ENCODE measurements around the gene BCAS3.

Gene BCAS3

DNA sequence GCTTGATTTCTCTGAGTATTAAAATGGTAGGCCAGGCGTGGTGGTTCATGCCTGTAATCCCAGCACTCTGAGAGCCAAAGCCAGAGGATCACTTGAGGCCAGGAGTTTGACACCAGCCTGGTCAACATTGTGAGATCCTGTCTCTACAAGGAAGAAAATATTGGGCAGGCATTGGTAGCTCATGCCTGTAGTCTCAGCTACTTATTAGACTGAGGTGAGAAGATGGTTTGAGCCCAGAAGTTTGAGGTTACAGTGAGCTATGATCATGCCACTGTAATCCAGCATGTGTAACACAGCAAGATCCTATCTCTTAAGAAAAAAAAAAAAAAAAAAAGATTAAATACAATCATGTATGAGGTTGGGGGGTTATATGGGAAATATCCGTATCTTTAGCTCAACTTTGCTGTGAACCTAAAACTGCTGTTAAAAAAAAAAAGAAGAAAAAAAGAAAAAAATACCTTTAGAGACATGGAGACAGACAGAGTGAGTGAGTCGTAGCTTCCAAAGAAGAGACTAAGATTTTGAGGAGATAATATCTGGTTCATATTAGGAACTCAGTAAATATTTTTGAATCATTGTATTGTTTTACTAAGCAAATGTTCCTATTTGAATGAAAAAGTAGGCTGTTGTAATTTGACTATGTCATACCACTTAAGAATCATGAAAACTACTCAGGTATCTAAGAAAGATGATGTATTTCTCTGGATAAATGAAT, 396.3 kb downstream of the BCAS3 start:
- no peak for DNase-seq

DNA sequence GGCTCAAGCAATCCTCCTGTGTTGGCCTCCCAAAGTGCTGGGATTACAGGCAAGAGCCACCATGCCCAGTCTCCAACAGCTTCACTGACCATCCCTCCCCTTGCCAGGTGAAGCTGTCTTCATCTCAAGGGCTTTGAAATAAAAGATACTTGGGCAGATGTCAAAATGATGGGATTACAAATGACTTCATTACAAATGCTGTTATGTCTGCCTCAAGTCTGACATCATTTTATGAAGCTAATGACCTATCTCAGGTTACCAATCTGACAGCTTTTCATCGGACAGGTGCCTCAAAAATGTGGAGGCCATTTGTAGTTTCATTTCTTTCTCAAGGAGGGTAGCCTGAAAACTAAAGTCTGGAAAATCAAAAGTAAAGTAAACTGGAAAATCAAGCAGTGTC, 398.3 kb downstream of the BCAS3 start:
- no peak for DNase-seq

DNA sequence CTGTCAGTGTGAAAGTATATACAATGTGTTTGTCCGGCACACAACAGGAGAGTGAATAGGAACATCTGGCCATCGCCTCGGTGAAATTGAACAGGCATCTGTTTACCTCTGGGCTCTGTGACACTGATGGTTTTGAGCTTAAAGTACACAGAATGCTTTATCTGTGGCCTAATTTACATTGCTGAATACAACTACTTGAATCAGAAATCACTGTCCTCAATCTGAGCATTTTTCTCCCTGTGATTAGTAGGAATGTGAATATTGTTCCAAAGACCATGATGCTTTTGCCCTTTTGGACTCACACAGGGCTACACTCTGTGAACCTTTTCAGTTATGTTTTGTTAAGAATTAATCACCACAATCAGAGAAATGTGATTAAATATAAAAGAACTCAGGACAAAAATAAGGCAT, 399.0 kb downstream of the BCAS3 start:
- no peak for DNase-seq

DNA sequence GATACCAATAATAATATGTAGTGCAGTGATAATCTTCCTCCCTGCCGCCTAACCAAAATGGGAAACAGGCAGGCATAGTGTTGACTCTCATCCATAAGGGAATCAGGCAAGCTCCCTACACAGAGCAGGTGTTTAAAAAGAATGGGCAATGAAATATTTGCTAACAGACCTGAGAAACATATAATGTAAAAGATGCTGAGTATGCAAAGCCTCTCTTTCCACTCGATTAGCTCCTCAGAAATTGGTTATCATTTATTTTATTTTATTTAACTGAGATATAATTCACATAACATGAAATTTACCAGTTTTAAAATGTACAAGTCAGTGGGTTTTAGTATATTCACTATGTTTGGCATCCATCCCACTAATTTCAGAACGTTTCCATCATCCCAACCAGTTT, 404.3 kb downstream of the BCAS3 start:
- no peak for DNase-seq

DNA sequence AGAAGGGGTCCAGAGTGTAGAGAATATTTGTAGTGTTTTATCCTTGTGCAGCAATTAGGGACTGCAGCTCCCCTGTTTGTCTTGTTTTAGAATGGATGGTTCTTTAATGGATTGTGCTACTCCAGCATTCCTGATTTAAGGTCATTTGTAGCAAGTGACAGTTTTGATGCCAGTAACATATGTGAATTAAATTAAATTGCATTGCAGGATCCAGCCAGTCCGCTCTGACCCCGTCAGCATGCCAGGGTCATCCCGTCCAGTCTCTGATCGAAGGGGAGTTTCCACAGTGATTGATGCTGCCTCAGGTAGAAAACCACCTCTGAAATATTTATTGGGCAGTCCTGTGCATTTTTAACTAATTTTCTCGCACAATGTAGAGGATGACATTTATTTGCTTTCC, 406.6 kb downstream of the BCAS3 start:
- DNase-seq, result no peak

DNA sequence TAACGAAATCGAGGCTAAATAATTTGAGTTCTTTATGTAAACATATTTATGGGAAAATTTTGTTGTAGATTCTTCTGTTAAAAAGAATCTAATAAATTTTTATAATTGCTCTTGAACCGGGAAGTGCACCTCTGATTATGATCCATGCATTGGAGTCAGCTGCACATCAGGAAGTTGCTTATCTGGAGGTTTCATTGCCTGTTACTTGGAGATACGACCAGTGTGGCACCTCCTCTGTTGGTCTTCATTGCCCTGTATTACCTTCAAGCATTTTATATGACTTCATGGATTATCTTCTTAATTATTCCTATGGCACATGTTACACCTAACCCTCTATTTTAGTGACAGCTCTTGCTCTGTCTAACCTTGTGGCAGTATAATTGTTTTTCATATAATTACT, 409.4 kb downstream of the BCAS3 start:
- DNase-seq, result no peak

DNA sequence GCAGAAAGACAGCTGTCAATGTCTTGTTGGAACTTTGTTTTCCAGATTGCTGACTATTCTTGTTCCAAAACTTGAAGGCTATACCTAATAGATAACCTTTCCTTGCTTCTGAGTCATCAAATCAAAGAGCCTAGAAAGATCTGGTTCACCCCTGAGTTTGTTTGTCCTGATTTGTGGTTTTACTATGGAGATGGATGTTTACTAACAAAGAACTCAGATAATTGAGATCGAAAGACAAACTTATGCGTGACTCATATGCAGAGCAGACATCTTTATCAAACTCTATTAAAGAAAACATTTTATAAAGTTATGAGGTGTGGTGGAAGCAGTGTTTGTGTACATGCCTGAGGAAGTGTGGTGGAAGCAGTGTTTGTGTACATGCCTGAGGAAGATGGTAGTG, 410.9 kb downstream of the BCAS3 start:
- DNase-seq, result no peak

DNA sequence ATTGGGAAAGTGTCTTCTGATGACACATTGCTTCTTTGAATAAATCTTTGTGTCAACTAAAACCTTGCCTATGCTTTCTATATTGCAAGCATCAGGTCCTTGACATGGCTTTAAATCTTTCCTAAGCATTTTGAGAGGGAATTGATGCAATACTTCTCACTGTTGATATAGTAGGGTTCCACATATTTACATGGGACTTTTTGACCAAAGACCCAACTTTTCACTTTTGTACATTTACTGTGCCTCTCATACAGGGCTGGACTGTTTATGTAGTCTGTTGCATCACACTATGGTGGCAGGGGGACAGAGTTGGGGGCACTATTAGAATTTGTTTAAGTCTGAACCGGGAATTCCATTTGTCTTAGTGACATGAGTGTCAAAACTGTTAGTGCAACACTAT, 413.4 kb downstream of the BCAS3 start:
- DNase-seq, result no peak

DNA sequence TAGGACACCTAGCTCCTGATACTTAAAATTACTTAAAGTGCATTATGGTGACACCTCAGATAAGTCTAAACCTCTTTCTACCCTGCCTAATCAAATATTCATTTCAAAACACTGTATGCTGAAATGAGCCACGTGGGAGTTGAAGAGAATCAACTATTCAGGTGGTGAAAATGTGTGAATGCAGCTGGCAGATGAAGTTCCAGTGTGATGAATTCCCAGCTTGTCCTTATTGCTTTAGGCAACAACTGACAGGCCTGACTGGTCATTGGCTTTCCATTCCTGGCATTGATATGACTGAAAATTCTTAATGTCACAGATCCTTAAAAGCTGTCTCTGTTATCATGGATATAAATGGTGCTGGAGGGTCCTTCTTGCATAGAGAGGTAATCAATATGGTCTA, 420.1 kb downstream of the BCAS3 start:
- DNase-seq, result no peak

DNA sequence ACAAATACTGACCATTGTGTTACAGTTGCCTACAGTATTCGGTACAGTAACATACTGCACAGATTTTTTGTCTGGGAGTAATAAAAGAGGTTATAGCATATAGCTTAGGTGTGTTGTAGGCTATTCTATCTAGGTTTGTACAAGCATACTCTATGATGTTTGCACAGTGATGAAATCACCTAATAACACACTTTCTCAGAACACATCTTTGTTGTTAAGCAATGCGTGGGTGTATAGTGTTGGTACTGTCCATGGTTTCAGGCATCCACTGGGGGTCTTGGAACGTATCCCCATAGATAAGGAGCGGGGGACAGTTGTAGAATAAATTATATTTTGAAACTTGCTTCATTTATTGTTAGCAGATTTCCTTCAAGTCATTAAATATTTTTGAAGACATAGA, 428.7 kb downstream of the BCAS3 start:
- no peak for DNase-seq

DNA sequence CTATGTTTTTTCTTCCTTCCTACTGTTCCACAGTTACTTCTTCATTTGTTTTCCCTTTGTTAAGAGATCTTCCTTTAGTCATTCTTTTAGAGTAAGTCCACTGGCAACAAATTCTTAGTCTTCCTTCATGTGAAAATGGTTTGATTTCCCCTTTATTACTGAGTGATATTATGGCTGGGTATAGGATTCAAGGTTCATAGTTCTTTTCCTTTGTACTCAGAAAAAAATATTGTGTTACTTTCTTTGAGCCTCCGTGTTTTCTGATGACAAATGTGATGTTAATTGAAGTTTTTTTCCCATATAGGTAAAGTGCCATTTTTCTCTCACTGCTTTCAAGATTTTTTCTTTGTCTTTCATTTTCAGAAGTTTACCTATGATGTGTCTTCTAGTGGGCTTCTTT, 438.9 kb downstream of the BCAS3 start:
- DNase-seq, result no peak

DNA sequence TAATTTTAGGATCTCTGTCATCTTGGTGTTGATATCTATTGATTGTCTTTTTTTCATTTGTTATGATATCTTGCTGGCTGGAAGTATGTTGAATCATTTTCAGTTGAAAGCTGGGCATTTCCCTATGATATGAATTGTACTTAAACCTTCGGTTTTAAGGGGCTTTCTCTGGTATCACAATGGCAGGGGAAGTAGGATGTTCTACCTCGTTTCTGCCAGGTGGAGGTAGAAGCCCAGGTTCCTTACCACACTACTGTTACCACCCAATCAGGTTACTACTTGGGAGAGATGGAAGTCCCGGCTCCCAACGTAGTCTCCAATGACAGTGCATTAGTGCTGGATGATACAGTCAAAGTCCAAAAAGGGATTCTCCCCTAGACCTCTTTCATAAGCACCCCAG, 440.3 kb downstream of the BCAS3 start:
- DNase-seq, result no peak

DNA sequence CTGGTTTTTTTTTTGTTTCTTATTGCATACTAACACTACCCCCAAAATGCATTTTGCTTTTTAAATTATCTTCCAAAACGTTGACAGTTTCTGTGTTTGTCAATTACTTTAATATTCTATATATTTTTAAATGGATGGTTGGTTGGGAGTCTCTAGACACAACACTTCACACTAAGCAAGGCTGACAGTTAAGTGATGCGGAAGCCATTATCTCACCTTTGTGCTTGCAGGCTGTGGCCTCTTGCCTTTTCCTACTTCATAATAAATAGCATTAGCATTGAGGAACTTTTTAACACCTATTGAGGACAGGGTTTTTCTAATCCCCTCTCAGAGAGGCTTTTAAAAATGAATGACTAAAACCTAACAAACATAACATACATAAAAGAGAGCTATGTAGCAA, 441.2 kb downstream of the BCAS3 start:
- DNase-seq, result no peak

DNA sequence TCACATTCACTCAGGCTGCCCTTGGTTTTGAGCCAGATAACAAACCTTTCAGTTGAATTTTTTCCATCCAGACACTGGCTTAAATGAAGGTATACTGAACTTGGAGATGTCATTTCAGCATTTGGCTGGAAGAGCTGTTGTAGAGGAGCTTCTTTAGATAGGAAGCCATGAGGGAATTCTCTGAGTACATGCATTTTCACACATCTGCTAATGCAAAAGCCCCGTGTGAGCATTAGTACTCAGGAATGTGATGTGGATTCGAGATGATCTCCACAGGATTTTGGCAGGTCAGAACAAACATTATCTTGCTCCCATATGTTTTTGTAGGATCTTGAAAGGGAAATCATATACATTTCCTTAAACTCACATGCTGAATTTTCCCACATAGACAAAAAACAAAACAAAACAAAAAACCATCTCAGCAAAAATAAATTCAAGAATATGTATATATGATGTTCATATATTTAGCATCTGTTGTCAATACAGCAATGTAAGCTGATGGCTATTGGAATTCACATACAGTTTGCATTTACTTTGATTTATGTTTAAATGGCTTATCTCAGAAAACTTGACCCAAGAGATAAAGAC, 444.8 kb downstream of the BCAS3 start:
- no peak for DNase-seq

DNA sequence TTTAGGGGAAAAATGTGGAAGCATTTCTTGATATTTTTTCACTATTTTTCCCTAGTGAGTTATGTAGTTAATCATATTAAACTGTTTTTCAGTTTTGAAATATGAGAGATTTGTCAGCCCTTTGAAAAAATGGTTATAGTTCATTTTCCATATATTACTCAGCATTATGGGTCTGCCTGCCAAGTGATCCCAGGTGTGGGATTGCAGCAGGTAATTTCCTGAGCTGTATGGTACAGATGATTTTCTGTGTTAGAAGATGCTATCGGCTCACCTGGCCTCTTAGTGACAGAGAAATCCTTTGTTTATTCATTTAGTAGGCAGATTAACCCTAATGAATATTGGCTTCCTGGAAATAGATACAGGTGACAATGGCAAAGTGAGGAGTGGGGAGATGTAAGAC, 446.9 kb downstream of the BCAS3 start:
- no peak for DNase-seq

DNA sequence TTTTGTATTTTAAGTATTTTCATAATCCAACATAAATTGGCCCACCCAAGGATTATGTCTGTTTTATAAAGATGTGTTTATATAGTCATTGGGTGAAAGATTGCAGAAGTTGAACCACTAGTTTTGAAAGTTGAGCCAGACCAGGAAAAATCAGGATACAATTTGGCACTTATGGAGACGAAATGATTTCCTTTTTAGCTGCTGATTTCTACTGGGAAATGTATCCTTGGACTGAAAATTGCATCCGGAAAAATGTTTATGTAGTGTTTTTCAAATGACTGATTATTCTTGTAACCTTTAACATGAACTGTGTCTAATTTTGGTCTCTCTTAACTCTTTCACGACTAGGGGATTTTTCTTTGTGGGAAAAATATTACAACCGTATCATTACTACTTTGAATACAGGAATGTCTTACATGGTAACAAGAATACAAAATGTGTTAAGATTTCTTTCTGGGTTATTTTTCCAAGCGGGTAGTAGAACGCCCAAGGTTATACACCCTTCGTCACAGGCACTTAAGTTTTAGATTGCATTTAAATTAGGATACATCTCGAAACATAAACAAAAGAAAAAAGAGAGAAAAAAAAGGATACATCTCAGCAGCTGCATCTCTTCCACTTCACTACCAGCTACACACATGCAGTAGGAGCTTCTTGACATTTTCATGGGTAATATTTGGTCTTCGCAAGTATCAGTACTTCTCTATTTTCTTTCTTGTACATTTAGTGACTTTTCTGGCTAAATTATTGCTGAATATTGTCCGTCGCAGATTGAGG, 449.0 kb downstream of the BCAS3 start:
- DNase-seq, result no peak

DNA sequence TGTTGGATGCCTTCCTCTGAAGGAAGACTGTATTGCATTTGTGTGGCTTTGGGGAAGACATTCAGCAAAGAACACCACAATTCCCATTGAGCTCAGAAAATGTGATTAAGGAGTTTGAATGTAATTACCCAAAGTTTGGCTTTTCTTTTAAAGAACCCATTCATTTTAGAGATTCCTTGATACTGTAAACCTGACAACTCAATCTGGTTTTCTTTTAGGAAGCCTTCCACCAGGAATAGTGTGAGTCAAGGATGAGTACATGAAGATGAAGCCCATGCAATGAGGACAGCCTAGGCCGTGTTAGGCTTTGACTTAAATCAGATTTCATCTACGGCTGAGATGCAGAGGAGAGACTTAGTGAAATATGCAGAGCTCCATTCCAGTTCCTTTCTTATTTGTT, 450.3 kb downstream of the BCAS3 start:
- DNase-seq, result no peak

DNA sequence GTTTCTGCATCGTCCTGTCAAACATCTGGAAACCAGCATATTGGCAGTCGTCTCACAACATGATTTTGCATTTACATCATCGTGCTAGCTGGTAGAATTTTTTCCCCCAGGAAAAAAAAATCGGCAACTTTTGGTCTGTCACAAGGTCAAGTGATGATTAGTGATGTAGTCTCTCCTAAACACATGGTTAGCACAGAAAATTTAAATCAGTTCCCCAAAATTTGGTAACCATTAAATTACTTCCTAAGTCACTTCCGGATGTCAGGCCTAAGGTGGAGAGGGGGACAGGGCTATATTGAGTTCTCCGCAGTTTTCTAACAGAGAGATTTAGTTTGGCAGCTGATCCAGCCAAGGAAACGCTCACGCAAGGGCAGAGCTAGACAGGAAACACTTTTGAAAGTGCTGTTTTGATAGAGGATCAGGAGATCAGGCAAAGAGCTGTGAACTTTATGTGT, 451.0 kb downstream of the BCAS3 start:
- no peak for DNase-seq

DNA sequence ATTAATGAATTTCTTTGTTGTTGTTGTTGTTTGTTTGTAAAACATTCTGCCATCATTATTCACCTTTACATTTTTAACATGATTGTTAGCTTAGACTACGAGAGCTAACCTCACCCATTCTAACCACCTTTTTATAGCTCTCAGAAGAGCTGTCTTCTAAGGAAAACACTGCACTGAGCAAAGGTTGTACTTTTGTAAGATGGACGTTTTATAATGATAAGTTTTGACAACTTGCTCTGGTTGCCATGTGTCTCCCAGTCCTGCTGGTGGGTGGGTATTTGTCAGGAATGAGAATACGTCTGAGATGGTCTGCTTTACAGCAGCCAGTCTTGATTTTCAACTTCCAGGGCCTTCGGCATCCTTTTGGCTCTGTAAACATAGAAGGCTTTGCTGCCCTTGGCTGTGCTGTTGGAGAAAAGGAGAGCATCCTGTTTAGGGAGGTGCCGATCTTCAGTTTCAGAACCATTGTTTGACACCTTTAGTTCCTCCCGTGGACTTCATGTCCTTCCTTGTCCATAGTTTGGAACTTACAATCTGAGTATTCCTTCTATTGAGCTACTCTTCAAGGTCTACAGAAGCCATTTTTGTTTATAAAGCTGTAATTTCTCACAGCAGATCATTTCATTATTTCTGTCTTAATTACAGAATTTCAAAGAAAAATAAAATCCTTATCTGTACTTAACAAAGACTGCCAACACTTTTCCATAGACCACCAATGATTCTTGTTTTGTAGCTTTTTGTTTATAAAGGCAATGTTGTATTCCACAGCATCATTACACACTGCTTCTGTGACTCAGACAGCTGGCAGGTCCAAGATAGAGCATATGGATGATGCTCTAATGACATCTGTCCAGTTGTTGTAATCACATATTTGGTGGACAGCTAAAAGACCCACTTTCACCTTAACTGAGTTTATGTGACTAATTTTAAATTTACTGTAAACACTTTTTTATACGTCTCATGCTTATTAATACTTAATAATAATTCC, 451.9 kb downstream of the BCAS3 start:
- no peak for DNase-seq

DNA sequence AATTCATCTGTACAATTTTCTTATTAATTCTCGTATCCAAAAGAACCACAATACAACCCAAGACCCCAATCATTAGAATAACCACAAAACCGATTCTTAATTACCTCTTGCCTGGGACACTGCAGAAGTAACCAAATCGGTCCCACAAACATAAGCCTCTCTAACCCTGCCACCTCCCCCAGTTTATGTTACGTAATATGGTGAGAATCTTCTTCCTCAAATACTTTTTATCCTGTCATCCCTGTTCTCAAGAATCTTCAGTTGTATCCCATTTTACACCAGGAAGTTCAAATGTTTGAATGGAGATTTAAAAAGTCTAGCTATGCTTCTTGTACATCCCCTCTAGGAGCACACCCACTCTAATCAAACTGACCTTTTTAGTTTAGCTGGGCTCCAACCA, 452.7 kb downstream of the BCAS3 start:
- DNase-seq, result no peak

DNA sequence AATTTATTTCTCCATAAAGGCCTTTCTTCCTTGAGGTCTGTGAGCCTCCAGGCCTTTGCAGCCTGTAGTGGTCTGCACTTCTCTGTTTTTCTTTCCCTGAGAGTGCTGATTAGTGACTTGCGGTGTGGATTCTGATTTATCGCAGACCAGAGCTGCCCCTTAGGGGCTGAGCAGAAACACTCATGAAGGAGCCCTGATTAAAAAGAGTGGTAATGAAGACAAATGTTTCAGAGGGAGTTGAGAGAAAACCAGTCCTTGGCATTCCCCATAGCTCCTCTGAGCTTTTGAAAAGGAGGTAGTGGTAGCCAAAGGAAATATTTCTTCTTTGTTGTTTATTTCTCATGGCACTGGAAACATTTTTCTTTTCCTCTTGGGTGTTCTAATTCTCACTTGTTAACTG, 453.9 kb downstream of the BCAS3 start:
- no peak for DNase-seq

DNA sequence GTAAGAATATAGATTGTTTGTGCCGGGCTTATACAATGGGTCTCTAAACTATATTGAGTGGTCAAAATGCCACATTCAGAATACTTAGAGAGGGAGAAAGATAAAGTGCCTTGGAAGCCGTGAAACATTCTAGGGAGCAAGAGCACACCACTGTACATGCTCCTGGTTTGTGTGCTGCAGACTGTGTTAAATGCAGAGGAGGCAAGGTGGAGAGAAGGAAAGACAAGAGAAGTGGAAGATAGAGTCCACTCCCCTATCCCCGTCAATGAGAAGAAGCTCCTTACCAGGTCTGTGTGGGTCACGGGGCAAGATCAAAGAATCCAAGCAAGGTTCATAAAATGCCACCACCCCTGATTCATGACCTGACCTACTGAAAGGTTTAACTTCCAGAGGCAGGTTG, 454.9 kb downstream of the BCAS3 start:
- DNase-seq, result no peak

DNA sequence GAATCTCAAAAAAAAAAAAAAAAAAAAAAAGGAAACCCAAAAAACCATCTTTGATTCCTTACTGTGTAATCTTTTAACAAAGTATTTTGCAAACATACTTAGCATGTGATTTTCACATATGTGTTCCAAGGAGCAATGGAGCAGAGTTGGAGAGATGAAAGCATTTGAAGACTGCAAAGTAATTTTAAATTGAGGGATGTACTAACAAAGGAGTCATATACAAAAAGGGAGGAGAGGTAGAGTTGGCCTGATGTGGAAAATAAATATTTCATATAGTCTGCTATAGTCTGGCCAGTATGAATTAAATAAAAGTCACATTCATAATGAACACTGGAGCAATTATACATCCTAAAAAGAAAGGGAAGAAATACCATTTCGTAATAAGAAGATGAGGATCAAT, 456.2 kb downstream of the BCAS3 start:
- no peak for DNase-seq

Data from activated CD4-positive, CD25-positive, alpha-beta regulatory T cell (primary cell).